Smooth muscle cell (in vitro differentiated cells): ENCODE data around the gene LYG1. TPM values are rescaled to one million over a fixed set of nuclear protein-coding genes. Genes with fewer than 3 reads are reported as not detected.

Source experiments
- DNase-seq: peaks from one replicate; lab custom pipeline; 2025; ENCODE audit not compliant: unreplicated experiment; lab: John Stamatoyannopoulos, UW
- H2AFZ ChIP-seq: fragments of 200-600 bp; sonication (generic); 2 replicates; pipeline ENCODE4 v1.6.0; 2016; ENCODE audit warnings: antibody characterized with exemption, low read depth, mild to moderate bottlenecking
- H3F3A ChIP-seq: fragments of 200-600 bp; sonication (generic); 2 replicates; pipeline ENCODE4 v1.6.0; 2017; ENCODE audit warnings: antibody characterized with exemption, low read depth
- H3K27ac ChIP-seq: fragments of 200-600 bp; sonication (generic); 2 replicates; pipeline ENCODE4 v1.5.1; 2016; ENCODE audit warnings: low read depth, mild to moderate bottlenecking
- H3K27me3 ChIP-seq: fragments of 200-600 bp; sonication (generic); 2 replicates; pipeline ENCODE4 v1.6.1; 2016; ENCODE audit warnings: low read depth, mild to moderate bottlenecking
- H3K36me3 ChIP-seq: fragments of 200-600 bp; sonication (generic); 2 replicates; pipeline ENCODE4 v1.5.1; 2016; ENCODE audit warnings: low read depth
- H3K4me1 ChIP-seq: fragments of 200-600 bp; sonication (generic); 2 replicates; pipeline ENCODE4 v1.5.1; 2016; ENCODE audit warnings: low read depth
- H3K4me2 ChIP-seq: fragments of 200-600 bp; sonication (generic); 2 replicates; pipeline ENCODE4 v1.6.0; 2016; ENCODE audit warnings: mild to moderate bottlenecking
- H3K4me3 ChIP-seq: fragments of 200-600 bp; sonication (generic); 2 replicates; pipeline ENCODE4 v1.5.1; 2016; ENCODE audit warnings: mild to moderate bottlenecking
- H3K79me2 ChIP-seq: fragments of 200-600 bp; sonication (generic); 2 replicates; pipeline ENCODE4 v1.6.0; 2016; ENCODE audit warnings: low read depth, mild to moderate bottlenecking
- H3K9ac ChIP-seq: fragments of 200-600 bp; sonication (generic); 2 replicates; pipeline ENCODE4 v1.6.0; 2016; ENCODE audit warnings: low read depth
- H3K9me3 ChIP-seq: fragments of 200-600 bp; sonication (generic); replicated peaks from 2 replicates; pipeline ENCODE4 v1.5.1; 2016; ENCODE audit warnings: low read depth
- H4K20me1 ChIP-seq: fragments of 200-600 bp; sonication (generic); 2 replicates; pipeline ENCODE4 v1.6.0; 2016; ENCODE audit warnings: low read depth
- CTCF ChIP-seq: fragments of 200-600 bp; sonication (generic); IDR thresholded peaks from 2 replicates; pipeline ENCODE4 v1.5.1; 2017; ENCODE audit warnings: borderline replicate concordance, mild to moderate bottlenecking, antibody characterized with exemption; ENCODE audit not compliant: insufficient read depth, poor library complexity, severe bottlenecking
- WGBS: methylation state at CpG from one replicate; pipeline ENCODE4 v1.1.7; 2016; ENCODE audit warnings: low lambda C conversion rate; 5-methylcytosine and 5-hydroxymethylcytosine counted together
- polyA plus RNA-seq: library from polyadenylated mRNA; unstranded; fragments of >200 nt; fragmentation: Nextera tagmentation; extraction: Ambion mirVana; gene quantifications from 2 replicates; pipeline ENCODE4 v1.2.1, GENCODE V29; 2016
- total RNA-seq: library from RNA; depleted of rRNA; stranded (reverse); fragments of >200 nt; gene quantifications from 2 replicates; pipeline ENCODE4 v1.2.3, GENCODE V29; 2014

The LYG1 gene
- total and polyA plus RNA-seq, 2 experiments from 2014 or later, result 0.16 to 1.6 TPM

GRCh38 chr2:99256677-99257076, 44.3 kb downstream of the LYG1 start:
- no peak overlapping the region for H3K27ac ChIP-seq
- H3K4me3 ChIP-seq, result no peak overlapping the region
- H3K79me2 ChIP-seq, result no peaks in the 10 kb centered on the region
- H3K9ac ChIP-seq, result no peak overlapping the region
- no peaks in the 10 kb centered on the region for H3K27me3 ChIP-seq
- no peaks in the 10 kb centered on the region for H3F3A ChIP-seq
- H2AFZ ChIP-seq, result no peak overlapping the region
- WGBS, result 98% methylated on average over 2 of the region's 2 CpGs
- no peak for TF ChIP-seq CTCF
- no peaks in the 10 kb centered on the region for H3K9me3 ChIP-seq
- no peaks in the 10 kb centered on the region for H3K4me1 ChIP-seq
- DNase-seq, result no peak
- no peaks in the 10 kb centered on the region for H3K36me3 ChIP-seq
- no peak overlapping the region for H3K4me2 ChIP-seq
- no peaks in the 10 kb centered on the region for H4K20me1 ChIP-seq

GRCh38 chr2:99255491-99256318, 45.3 kb downstream of the LYG1 start, which contains the start of gene LYG2:
TSS of gene LYG2 (minus strand) at chr2:99255666. CDS start at chr2:99254260, 1,406 bp downstream.
- 88% methylated on average over 7 of the region's 7 CpGs for WGBS
- Histone ChIP-seq H3K4me2 (no peak within 1 kb of the TSS), H4K20me1 (no peaks in the 10 kb centered on the region), H3K4me1 (no peaks in the 10 kb centered on the region), H3K9ac (no peak within 1 kb of the TSS), H3K9me3 (no peaks in the 10 kb centered on the region), H3K36me3 (no peaks in the 10 kb centered on the region), H3K79me2 (no peaks in the 10 kb centered on the region), H2AFZ (no peak within 1 kb of the TSS), H3F3A (no peaks in the 10 kb centered on the region), H3K27ac (no peak within 1 kb of the TSS), H3K27me3 (no peaks in the 10 kb centered on the region), H3K4me3 (no peak within 1 kb of the TSS)
- TF ChIP-seq CTCF, result no peak
- no peak for DNase-seq

- WGBS, result 91% methylated on average over 2 of the region's 2 CpGs
- Histone ChIP-seq H3K36me3 (no peaks in the 10 kb centered on the region), H3F3A (no peaks in the 10 kb centered on the region), H3K4me2 (no peak overlapping the region), H3K9ac (no peak overlapping the region), H3K79me2 (no peaks in the 10 kb centered on the region), H3K27me3 (no peaks in the 10 kb centered on the region), H2AFZ (no peak overlapping the region), H3K27ac (no peak overlapping the region), H3K4me1 (no peaks in the 10 kb centered on the region), H3K9me3 (no peaks in the 10 kb centered on the region), H4K20me1 (no peaks in the 10 kb centered on the region), H3K4me3 (no peak overlapping the region)
- no peak for DNase-seq
- TF ChIP-seq CTCF, result no peak
Measured at GRCh38 chr2:99249951-99250350, 51.0 kb downstream of the LYG1 start.

GRCh38 chr2:99242151-99242550, 58.8 kb downstream of the LYG1 start:
- no peaks in the 10 kb centered on the region for H3F3A ChIP-seq
- H2AFZ ChIP-seq, result no peak overlapping the region
- no peak overlapping the region for H3K27ac ChIP-seq
- DNase-seq, result no peak
- H3K27me3 ChIP-seq, result no peaks in the 10 kb centered on the region
- H3K9me3 ChIP-seq, result no peaks in the 10 kb centered on the region
- no peak overlapping the region for H3K9ac ChIP-seq
- no peaks in the 10 kb centered on the region for H3K4me1 ChIP-seq
- no peak overlapping the region for H3K4me3 ChIP-seq
- H3K36me3 ChIP-seq, result no peaks in the 10 kb centered on the region
- no peak for TF ChIP-seq CTCF
- WGBS, result 92% methylated on average over 6 of the region's 6 CpGs
- H3K4me2 ChIP-seq, result no peak overlapping the region
- H4K20me1 ChIP-seq, result no peaks in the 10 kb centered on the region
- H3K79me2 ChIP-seq, result no peaks in the 10 kb centered on the region
